GM19324 (cell line): ENCODE measurements around the gene SBK3.
"Not testable (repeated sequence)": the region's sequence is repeated elsewhere in the genome, so short reads cannot be mapped to it uniquely, and the experiment has no call there.

Experiments used
- ATAC-seq: cut with Tn5 transposase; IDR thresholded peaks from one replicate; pipeline ENCODE4 v1.9.1; 2021; ENCODE audit warnings: mild to moderate bottlenecking, moderate library complexity; ENCODE audit not compliant: unreplicated experiment, low FRiP score

Gene SBK3

DNA sequence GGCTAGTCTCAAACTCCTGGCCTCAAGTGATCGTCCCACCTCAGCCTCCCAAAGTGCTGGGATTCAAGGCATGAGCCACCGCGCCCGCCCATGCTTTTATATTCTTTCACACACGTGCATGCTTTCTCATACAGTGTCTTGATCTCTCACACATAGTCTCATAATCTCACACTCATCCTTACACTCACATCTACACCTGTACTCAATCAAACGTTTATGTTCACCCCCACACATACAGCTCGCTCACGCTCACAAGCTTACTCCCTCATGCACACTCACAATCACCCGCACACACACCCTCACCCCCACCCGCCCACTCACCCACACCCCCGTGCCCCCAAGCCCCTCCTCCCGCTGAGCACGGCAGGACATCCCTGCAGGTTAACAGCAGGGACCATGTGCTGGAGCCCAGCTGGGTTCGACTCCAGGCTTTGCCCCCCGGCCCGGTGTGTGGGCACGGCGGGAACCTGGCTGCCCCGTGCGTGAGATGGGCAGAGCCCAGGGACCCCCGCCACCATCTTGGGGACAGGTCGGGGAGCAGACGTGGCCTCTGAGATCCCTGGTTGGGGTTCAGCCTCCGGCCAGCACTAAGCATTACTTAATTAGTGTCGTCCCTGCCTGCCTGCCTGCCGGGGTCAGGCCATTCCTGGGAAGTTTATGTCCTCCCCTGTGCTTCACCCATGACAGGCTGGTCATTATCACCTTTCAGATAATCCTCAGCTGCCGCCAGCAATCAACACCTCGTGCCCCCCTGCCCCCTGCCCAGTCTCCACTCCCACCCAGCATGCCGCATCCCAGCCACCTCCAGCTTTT, 19.8 kb downstream of the SBK3 start:
- no peak for ATAC-seq

DNA sequence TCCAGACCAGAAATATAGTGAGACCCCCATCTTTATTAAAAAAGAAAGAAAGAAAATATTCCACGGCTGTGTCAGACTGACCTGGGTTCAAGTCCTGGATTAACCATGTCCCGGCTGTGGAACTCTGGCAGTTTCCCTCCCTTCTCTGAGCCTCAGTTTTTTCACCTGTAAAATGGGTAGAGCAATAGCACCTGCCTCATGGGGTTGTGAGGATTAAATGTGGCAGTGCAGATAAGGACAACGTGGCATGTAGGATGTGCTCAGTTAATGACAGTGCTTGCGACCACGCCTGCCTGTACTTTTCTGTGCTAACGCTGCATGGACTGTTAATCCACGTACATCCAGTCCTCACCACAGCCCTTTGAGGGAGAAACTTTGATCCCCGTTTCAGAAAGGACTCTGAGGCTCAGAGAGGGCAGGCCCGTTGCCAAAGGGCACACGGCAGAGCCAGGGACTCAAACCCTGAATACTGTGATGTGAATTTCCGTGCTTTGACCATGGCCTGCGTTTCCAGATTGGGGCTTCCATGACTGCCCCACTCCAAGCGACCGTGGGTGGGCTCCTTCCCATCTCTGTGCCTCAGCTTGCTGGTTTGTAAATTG, 24.6 kb downstream of the SBK3 start:
- ATAC-seq = no peak

DNA sequence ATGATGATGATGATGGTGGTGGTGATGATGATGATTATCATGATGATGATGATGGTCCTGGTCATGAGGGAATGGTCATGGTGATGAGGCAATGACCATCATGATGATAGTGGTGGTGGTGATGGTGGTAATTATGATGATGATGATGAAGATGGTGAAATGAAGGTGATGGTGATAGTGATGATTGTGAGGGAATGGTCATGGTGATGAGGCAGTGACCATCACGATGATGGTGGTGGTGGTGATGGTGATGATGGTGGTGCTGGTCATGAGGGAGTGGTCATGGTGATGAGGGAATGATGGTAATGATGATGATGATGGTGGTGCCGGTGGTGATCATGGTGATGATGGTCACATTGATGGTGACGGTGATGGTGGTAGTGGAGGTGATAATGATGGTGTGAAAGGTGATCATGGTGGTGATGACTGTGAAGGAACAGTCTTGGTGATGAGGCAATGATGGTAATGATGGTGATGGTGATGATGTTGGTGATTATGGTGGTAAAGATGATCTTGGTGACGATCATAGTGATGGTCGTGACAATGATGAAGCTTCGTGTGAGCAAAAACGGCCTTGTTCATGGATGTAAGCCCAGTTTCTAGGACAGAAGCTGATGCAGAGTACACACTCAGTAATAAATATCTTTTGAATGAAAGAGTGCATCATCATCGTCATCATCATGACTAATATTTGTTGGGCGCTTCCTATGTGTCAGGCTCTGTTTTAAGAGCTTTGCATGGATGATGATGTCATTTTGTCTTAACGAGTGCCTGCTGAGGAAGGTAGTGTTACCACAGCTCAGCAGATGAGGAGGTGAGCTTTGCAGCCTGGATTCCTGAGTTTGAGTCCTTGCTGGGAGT, 25.7 kb downstream of the SBK3 start:
- ATAC-seq = no peak

DNA sequence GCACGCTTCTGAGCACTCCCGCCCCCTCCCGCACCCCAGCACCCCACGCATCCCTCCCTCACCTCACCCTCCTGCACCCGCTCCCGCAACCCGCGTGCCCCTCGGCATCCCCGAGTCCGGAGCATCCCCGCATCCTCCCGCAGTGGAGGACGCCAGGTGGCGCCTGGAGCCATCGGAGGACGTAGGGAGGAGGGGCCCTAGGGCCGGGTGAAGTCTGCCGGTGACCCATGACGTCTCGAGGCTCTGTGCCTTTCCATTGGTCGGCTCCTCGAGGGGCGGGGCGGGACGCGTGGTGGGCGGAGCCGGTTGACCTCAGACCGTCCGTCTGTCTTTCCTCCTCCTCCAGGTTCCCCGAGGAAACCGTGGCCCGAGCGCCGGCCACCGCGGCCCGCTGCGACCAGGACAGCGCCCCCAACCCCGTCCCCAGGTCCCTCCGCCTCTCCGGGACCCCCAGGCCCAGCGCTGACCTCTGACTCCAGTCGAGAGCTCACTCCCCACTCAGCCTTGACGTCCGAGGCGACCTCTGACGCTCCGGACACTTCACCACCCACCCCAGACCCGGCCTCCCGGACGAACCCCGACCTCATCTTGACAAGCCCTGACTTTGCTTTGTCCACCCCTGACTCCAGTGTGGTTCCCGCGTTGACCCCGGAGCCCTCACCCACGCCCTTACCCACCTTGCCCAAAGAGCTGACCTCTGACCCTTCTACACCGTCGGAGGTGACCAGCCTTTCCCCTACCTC, 28.3 kb downstream of the SBK3 start:
- peak; percentile 95 for ATAC-seq

DNA sequence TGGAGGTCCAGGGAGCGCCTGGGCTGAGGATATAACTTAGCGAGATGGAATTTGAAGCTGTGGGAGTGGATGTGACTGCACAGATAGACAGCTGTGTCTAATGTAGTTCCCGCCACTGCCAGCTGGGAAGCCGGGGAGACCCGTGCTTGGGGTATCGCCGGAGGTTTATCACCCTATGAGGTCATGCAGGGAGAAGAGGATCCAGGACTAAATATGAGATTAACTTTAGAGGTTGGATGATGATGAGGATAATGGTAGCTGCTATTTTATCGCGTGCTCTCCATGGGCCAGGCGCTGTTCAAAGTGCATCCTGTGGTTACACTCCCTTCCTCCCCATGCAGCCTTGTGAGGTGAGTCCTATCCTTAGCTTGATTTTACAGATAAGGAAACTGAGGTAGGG, 37.2 kb downstream of the SBK3 start:
- no peak for ATAC-seq

DNA sequence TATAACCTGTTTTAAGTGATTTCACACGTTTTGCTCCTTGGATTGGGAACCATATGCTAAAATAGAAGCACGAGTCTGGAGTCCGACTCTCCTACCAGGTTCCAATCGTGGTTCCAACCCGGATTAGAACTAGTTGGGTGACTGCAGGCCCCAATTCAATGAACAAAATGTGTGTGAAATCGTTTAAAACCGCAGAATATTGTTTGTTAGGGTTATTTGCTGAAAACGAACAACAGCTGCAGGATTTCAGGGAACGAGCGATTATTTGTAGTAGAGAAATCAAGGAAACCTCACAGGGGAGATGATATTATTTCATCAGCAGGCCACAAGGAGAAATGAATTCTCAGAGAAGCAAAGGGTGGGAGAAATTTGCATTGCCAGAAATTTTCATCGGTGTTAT, 40.4 kb downstream of the SBK3 start:
- ATAC-seq = no peak

DNA sequence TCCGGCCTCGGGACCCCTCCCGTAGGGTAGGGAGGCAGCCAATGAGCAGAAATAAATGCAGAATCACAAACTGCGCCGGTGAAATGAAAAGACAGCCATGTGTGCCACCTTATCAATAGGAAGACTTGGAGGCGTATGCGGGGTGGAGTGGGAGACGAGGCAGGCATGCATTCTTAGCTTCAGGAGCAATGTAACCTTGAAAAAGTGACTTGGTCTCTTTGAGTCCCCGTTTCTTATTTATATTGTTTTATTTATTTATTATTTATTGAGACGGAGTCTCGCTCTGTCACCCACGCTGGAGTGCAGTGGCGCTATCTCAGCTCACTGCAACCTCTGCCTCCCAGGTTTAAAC, 41.1 kb downstream of the SBK3 start:
- ATAC-seq = no peak

DNA sequence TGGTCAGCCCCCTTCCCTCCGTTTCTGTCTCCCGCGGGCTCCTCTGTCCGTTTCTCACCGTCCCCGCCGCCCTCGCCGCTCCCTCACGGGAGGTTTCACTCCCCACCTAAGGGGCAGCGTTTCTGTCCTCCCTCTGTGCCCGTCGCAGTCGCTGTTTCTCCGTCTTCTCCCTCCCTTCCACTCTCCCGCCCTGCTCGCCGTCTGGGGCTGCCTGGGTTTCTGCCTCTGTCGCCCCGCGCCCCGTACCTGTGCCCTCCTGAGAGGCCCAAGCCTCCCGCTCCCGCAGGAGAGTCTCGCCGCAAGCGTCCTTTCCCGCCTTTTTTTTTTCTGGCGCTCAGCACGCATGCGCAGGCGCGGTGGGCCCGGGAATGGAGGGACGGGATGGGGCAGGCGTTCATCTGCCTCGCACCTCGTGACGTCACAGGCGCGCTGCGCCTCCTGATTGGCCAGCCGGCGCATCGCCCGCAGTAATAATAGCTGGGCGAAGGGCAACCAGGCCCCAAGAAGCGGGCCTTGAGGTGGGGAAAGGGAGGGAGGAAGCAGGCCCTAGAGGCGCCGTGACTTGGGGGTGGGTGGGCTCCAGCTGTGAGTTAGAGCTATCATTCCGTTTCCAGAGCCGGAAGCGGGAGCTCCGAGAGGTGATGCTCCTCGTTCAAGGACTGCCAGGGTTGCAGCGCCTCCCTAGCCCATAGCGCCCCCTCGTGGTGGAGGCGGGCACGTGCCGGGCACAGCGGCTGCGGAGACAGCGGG, 41.7 kb downstream of the SBK3 start:
- ATAC-seq = peak; percentile 95

DNA sequence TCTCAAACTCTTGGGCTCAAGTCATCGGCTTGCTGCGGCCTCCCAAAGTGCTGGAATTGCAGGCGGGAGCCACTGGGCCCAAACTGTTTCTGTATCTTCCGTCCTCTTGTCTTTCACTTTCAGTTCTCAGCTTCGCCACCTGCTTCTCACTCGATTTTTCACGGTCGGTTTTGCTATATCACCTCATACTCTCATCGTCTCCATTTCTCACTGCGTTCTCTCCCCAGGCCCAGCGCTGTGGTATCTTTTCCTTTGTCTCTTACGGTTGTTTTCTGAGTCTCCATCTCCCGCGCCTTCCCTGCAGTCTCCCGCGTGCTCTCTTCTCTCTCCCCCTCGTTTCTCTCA, 42.2 kb downstream of the SBK3 start:
- ATAC-seq = no peak

DNA sequence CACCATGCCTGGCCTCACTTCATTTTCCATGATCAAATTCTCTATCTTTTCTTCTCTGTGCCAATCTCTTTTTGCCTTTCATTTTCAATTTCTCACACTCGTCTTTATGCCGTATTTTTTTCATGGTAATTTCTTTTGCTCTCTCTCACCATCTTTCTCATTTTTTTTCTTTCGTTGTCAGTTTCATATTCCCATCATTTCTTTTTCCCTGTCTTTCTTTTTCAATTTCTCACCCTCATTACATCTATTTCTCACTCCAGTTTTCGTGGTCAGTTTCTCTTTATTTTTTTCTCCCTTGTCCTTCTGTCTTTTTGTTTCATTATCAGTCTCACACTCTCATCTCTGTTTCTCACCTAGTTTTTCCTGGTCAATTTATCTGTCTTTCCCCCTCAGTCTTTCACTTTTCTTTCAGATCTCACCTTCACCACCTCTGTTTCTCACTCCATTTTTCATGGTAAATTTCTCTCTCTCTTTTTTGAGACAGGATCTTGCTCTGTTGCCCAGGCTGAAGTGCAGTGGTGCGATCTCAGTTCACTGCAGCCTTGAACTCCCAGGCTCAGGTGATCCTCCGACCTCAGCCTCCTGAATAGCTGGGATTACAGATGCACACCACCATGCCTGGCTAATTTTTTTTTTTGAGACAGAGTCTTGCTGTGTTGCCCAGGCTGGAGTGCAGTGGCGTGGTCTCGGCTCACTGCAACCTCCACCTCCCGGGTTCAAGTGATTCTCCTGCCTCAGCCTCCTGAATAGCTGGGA, 43.0 kb downstream of the SBK3 start:
- ATAC-seq = no peak

DNA sequence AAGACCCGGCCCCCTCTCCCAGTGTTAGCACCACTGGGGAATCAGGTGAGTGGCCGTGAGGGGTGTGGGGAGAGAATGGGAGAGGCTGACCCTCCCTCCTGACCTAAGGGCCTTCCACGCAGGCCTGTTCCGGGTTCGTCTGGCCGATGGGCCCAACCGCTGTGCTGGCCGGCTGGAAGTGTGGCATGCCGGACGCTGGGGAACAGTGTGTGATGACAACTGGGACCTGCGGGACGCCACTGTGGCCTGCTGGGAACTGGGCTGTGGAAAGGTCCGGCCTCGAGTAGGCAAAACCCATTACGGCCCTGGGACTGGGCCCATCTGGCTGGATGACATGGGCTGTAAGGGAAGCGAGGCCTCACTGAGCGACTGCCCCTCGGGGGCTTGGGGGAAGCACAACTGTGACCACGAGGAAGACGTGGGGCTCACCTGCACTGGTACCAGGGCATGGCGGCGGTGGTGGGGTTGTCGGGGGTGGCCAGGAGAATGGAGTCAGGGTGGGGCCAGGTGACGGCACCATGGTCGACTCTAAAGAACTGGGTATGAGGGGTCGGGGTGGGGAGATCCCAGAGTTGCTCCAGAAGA, 44.9 kb downstream of the SBK3 start:
- ATAC-seq = no peak

DNA sequence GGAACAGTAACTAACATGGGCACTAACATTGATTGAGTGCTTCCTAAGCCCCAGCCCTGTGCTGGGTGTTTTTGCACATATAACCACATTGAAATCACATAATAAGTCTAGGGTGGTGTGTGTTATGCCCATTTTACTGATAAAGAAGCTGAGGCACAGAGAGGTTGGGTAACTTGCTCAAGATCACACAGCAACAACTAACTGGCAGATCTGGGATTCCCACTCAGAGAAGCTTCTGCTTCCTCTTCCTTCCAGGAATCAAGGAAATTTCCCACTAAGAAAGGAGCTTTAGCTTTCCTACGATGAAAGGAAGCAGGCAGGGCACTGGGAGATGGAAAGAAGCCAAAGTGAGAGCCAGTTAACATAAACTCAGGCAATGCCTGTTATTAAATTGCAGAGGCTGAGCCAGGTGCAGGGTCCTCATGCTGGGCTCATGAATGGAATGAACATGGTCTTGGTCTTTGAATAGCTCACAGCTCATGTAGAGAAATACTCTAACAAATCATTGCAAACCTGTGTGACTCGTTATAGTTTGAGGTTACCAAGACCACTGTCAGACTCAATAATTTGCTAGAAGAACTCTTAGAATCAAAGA, 47.0 kb downstream of the SBK3 start:
- no peak for ATAC-seq

DNA sequence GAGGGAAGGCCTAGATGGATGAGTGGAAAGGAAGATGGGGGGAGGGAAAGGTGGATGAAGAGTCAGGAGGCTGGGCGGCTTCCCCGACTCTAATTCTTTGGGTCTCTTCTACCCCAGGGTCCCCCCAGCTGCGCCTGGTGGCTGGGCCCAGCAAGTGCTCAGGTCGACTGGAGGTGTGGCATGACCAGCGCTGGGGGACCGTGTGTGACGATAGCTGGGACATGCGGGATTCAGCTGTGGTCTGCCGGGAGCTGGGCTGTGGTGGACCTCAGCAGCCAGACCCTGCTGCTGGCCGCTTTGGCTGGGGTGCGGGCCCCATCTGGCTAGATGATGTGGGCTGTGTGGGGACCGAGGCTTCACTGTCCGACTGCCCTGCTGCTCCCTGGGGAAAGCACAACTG, 47.6 kb downstream of the SBK3 start:
- no peak for ATAC-seq

DNA sequence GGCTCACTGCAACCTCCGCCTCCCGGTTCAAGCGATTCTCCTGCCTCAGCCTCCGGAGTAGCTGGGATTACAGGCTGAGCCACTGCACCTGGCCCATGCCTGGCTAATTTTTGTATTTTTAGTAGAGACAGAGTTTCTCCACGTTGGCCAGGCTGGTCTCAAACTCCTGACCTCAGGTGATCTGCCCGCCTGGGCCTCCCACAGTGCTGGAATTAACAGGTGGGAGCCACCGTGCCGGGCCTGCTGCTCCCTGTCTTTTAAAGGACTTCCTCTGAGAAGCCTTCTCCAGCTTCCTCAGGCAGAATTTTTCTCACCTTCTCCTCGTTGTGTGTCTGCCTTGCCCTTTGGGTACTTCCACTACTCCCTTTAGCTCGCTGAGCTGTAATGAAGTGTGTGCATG, 48.5 kb downstream of the SBK3 start:
- not testable (repeated sequence) for ATAC-seq

DNA sequence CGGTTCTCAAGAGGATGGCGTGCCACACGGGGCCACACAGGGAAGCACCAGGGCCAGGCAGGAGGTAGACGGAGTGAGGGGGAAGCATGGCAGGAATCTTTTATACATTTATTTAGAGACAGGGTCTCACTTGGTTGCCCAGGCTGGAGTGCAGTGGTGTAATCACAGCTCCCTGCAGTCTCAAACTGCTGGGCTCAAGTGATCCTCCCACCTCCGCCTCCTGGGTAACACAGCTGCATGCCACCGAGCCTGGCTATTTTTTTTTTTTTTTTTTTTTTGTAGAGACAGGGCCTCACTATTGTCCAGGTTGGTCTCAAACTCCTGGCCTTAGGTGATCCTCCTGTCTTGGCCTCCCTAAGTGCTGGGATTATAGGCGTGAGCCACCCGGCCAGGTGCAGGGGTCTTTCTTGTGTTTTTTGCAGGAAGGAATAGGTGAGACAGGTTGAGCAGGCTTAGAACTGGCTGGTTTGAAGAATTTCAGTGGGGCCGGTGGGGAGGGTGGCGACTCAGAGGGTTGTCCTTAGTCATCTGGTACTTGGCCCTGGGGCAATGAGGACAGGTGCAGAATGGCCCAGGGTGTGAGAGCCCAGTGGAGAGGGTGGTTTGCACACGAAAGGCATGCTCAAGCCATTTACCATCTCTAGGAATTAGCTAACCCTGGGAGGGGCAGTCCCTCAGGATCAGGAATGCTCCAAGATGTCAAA, 49.5 kb downstream of the SBK3 start:
- ATAC-seq = no peak

DNA sequence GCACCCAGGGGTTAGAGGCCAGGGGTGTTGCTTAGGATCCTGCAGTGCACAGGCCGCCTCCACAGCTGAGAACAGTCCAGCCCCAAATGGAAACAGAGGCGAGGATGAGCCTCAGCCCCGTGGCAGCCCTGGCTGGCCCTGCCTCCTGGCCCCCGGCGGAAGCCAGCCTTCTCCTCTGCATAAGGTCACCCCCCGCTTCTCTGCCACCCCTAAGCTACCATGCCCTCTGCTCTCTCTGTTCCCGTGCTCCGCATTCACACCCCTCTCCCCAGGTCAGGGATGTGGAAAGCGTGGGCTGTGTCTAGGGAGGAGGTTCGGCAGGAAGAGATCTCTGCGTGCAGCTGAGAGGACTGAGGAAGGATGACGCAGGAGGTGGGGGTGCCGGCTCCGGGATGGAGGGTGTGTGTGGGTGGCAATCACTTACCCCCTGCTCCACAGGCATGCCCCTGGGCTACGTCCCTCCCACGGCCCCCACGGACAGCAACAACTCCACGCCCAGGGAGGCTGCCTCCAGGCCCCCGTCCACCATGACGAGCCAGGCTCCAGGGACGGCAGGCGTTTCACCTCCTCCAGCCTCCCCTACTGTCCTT, 51.1 kb downstream of the SBK3 start:
- no peak for ATAC-seq

DNA sequence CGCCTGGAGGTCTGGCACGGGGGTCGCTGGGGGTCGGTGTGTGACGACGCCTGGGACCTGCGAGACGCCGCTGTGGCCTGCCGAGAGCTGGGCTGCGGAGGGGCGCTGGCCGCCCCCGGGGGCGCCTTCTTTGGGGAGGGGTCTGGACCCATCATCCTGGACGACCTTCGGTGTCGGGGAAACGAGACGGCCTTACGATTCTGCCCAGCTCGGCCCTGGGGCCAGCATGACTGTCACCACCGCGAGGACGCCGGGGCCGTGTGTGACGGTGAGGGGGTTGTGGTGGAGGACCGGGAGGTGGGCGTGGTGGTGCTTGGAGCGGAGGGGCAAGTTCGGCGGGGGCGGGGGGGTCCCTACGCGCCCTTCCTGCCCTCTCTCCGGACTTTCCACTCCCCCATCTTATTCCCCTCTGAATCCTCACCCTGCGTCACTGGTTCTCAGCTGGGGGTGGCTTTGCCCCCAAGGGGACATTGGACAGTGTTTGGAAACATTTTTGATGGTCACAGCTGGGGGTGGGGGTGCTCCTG, 51.6 kb downstream of the SBK3 start:
- no peak for ATAC-seq
